ENCODE results near the gene HOXB6.

The HOXB6 gene

GRCh38 chr17:48604770-48605329 lies at the start of gene HOXB6:
HOXB6 (minus strand) TSS chr17:48604986; CDS start chr17:48598150, 6,836 bp downstream.
- DNase-seq = no peak

DNA sequence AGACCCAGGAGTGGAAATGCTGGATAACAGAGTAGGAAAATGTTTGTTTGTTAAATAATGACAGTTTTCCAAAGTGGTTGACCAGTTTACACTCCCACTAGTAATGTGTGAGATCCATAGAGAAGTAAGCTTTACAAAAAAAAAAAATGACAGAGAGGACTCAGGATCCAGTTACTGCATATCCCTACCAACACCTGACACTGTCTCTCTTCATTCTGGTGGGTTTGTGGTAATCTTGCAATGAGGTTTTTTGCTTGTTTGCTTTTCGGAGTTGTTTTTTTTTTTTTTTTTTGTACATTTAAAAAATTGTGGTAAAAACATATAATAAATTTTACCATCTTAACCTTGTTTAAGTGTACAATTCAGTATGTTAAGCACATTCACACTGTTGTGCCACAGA lies 45.0 kb upstream of the HOXB6 start:
- no peak for DNase-seq

DNA sequence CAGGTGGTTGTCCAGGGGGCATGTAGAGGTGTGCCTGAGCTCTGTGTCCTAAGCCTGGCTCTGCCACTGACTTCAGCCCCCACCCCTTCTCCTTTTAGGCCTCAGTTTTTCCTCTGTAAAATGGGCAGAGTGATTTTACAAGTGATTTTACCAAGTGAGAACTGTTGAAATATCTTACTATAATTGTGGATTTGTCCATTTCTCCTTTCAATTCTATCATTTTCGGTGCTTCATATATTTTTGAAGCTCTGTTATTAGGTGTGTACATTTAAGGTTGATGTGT lies 43.1 kb upstream of the HOXB6 start:
- DNase-seq = no peak

DNA sequence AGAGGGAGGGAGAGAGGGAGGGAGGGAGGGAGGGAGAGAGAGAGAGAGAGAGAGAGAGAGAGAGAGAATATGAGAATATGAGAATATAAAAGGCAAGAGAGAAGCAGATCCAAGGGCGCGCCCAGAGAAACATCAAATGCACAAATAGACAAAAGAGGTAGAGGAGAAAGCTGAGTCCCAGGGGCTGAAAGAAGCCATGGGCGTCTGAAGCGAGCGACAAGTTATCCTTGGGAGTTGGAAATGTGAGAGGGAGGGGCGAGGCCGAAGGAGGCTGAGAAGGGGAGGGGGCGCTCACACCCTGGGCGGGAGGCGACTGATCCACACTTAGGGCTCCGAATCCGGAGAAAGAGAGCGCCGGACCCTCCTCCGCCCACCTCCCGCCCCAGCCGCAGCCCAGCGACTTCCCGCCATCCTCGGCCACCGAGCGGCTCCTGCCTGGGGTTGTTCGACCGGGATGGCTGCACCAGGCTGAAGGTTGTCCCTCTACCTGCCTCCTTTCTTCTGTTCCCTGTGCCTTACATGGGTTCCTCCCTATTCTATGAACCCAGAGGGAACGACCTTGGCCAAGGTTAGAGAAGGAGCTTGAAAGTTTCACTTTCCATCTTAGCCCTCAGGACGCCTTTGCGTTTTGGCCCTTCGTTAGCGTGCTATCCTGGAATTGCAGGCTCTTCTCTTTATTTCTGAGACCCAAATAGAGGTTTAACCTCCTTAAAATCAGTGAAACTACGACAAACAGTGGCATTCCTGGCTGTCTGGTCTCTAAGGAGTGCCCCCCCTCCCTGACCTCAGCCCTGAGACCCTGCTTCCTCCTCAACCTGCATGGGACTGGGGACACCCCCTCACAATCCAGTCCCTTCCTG lies 42.5 kb upstream of the HOXB6 start:
- DNase-seq = no peak

DNA sequence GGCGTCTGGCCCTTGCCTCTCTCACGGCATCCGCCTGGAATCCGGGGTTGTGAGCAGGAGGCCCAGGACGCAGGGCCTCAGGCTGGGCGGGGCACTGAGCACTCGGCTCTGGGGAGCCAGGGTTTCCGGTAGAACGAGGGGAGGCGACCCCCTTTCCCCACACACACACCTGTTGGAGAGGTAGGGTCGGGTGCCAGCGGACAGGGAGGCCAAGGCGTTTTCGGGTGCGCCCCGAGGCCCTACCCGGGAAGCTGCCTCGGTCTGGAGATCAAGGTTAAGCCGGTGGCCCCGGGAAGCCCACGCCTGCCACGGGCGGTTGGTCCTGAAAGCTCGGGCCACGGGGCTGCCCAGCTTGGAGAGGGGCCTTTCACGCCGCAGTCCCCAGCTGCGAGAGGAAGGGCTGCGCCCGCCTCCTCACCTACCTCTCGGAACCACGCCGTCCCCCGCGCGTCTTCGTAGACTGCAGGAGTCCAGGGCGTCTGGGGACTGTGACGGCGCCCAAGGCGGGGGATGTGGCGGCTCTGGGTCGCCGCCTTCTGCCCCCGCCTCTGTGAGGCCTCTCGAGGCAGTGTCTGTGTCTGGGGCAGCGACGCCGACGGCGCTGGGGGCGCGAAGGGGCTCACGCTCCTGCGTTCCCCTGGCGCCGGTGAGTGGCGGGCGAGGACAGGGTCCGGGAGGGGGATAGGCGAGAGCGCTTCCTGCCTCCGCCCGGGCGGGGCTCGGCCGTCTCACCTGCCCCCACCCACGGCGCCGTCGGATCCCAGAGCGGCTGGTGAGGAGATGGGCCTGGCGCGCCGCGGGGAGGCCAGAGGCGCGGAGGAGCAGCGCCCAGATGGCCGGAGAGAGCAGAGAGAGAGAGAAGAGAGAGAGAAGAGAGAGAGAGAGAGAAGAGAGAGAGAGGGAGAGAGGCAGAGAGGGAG lies 41.7 kb upstream of the HOXB6 start:
- DNase-seq = no peak

- no peak for DNase-seq
These were observed 40.9 kb upstream of the HOXB6 start for GRCh38 chr17:48645639-48646182.

GRCh38 chr17:48644910-48645557 lies 40.2 kb upstream of the HOXB6 start:
- no peak for DNase-seq

- no peak for DNase-seq
These were observed 39.4 kb upstream of the HOXB6 start for GRCh38 chr17:48644159-48644558.

GRCh38 chr17:48643697-48644012 lies 38.9 kb upstream of the HOXB6 start:
- DNase-seq = no peak

- DNase-seq = no peak
These were observed 38.3 kb upstream of the HOXB6 start for GRCh38 chr17:48642843-48643696.

- DNase-seq = no peak
These were observed 37.5 kb upstream of the HOXB6 start for GRCh38 chr17:48642059-48642842.

GRCh38 chr17:48641541-48642058 lies 36.8 kb upstream of the HOXB6 start:
- no peak for DNase-seq

DNA sequence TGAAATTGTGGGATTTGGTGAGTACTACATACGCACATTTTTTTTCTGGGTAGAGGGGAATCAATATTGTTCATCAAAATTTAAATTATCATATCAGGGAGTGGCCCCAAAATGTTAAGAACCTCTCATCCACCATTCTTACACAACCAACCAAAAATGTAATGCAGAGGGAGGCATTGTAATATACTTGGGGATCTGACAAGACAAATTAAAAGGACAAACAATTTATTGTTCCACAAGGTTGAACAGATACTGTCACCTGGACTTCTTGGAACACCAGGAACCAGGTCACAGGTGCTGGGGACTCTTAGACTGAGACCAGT lies 36.0 kb upstream of the HOXB6 start:
- no peak for DNase-seq

DNA sequence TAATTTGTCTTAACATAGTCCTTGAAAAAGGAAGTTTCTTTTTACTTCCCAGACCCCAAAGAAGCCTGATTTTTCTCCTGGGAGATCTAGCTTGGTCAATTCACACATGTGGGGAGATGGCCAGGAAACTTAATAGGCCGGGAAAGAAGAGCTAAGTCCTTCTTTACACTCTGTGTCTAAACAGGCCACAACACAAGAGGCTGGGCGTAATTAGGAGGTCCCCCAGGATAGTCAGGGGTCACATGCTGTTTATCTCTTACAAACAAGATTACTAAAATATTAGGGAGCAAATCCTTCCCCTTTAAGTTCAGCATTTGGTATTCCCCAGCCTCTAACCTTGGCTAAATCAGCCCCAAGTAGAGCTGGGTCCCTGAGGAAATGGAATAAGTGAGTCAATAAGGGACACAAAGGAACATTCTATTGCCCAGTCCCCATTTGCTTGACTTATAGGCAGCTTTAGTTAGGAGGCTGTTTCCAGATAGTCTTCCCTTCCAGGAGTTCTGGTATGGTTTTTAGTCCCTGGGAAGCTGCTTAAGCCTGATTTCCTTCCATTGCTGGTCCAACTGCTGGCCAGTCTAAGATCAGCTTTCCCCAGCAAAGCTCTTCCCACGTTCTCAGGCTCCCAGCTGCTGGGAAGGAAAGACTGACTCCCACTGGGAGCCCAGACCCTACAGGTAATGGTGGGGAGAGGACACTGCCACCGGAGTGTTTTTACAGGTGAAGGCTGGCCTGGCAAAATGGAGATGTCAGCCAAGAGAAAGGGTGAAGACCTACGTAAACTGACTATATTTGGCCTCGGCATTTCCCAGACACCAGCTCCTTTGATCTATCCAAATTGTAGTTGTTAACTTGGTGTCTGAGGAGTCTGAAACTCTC lies 35.4 kb upstream of the HOXB6 start:
- DNase-seq = no peak

- no peak for DNase-seq
These were observed 34.4 kb upstream of the HOXB6 start for GRCh38 chr17:48639136-48639535.

GRCh38 chr17:48637323-48638260 lies 32.8 kb upstream of the HOXB6 start:
- no peak for DNase-seq

DNA sequence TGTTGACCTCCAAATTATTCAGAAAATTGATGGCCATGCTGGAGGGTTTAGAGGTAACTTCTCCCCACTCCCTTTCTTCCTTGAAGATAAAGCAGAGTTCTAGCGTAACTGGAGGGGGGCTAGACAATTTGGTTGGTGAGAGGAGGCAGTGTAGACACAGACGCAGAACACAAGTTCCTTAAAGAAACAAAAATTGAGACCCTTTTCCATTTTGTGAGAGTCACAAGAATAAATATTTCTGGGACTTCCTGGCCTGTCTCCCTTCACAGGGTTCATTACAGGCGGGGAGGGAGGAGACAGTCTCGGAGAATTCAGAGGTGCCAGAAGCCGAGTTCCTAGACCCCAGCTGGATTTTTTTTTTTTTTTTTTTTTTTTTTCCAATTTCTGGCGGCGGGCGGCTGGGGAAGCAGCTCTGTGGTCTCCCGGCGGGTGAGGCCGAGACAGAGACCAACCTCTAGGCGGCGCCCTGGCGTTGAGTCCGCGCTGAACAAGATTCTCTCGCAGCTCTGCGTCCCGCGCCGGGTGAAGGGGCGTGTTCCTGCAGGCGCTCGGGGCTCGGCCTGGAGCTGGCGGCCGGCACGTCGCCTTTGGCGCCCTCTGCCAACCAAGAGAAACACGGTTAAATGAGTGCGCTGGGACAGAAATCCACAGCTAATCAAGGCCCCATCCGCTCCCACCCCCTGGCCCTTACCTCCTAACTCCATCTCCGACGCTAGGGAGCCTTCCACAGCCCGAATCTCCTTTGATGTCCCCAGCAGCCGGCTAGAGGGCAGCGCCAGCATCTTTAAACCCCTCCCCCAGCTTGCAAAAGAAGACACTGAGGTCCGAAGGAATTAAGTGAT lies 31.6 kb upstream of the HOXB6 start:
- peak; percentile 95 for DNase-seq
